ENCODE data around the gene PPDPF. TPM values are rescaled to one million over a fixed set of nuclear protein-coding genes. Genes with fewer than 3 reads are reported as not detected.

PPDPF gene
- total RNA-seq, 1 experiment from 2014 or later, result 634 TPM

DNA sequence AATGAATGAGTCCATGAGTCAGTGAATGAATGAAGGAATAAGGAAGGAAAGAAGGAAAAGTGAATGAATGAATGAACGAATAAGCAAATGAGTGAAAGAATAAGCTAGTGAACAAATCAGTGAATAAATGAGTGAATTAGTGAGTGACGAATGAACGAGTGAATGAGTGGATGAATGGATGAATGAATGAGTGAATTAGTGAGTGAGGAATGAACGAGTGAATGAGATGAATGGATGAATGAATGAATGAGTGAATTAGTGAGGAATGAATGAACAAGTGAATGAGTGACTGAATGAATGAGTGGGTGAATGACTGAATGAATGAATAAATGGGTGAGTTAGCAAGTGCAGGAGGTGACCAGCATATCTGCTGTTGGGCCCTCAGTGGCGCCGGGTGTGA lies 23.2 kb downstream of the PPDPF start:
- no peak overlapping the region for H3K27ac Mint-ChIP-seq (ENCODE audit: unreplicated experiment)
- H3K4me1 Mint-ChIP-seq (ENCODE audit: low read depth, unreplicated experiment), result peaks cover 22% of the 10 kb centered on the region
- BruUV-seq (replicated peaks), result no TSS peak
- Histone ChIP-seq H3K36me3 (ENCODE audit: control insufficient read depth, insufficient read depth, low read length) (no peaks in the 10 kb centered on the region), H3K27me3 (replicated peaks; ENCODE audit: control insufficient read depth, insufficient read depth, low read length) (no peaks in the 10 kb centered on the region), H3K4me3 (ENCODE audit: low read depth, low read length) (no peak overlapping the region), H3K9me3 (no peaks in the 10 kb centered on the region), H3K4me1 (peaks cover 28% of the 10 kb centered on the region)
- CTCF ChIA-PET, result no interaction called here
- POLR2A ChIA-PET, result interaction anchor here (0.9 kb wide), 1 partner anchor 30 kb away, joined by 6 read pairs; the partner anchor contains the start of gene HELZ2
- H3K27me3 Mint-ChIP-seq (ENCODE audit: insufficient read depth, unreplicated experiment), result no peaks in the 10 kb centered on the region
- TF ChIP-seq, protein P1, sequence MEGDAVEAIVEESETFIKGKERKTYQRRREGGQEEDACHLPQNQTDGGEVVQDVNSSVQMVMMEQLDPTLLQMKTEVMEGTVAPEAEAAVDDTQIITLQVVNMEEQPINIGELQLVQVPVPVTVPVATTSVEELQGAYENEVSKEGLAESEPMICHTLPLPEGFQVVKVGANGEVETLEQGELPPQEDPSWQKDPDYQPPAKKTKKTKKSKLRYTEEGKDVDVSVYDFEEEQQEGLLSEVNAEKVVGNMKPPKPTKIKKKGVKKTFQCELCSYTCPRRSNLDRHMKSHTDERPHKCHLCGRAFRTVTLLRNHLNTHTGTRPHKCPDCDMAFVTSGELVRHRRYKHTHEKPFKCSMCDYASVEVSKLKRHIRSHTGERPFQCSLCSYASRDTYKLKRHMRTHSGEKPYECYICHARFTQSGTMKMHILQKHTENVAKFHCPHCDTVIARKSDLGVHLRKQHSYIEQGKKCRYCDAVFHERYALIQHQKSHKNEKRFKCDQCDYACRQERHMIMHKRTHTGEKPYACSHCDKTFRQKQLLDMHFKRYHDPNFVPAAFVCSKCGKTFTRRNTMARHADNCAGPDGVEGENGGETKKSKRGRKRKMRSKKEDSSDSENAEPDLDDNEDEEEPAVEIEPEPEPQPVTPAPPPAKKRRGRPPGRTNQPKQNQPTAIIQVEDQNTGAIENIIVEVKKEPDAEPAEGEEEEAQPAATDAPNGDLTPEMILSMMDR (IDR thresholded peaks at IDR 0.05; ENCODE audit: insufficient read depth in 1 of 2, low read depth in 1 of 2, low read length in 1 of 2, severe bottlenecking in 1 of 2, unreplicated experiment in 1 of 2), result no peak
- H3K4me3 Mint-ChIP-seq (ENCODE audit: unreplicated experiment), result no peak overlapping the region
- DNase-seq, result no peak
- H3K36me3 Mint-ChIP-seq (ENCODE audit: insufficient read depth, unreplicated experiment), result no peaks in the 10 kb centered on the region
- intact Hi-C loops (cut with micrococcal nuclease; ENCODE audit: unreplicated experiment), result no loop called here
- H3K9me3 Mint-ChIP-seq (ENCODE audit: unreplicated experiment), result no peaks in the 10 kb centered on the region

GRCh38 chr20:63544241-63544957 lies 23.8 kb downstream of the PPDPF start:
- Mint-ChIP-seq H3K4me1 (ENCODE audit: low read depth, unreplicated experiment) (peaks cover 22% of the 10 kb centered on the region), H3K27me3 (ENCODE audit: insufficient read depth, unreplicated experiment) (no peaks in the 10 kb centered on the region), H3K4me3 (ENCODE audit: unreplicated experiment) (no peak overlapping the region), H3K36me3 (ENCODE audit: insufficient read depth, unreplicated experiment) (no peaks in the 10 kb centered on the region), H3K27ac (ENCODE audit: unreplicated experiment) (no peak overlapping the region), H3K9me3 (ENCODE audit: unreplicated experiment) (no peaks in the 10 kb centered on the region)
- BruUV-seq (replicated peaks), result no TSS peak
- no peaks in the 10 kb centered on the region for H3K27me3 ChIP-seq (replicated peaks; ENCODE audit: control insufficient read depth, insufficient read depth, low read length)
- ChIA-PET CTCF (no interaction called here), POLR2A (interaction anchor here (0.9 kb wide), 1 partner anchor 30 kb away, joined by 6 read pairs; the partner anchor contains the start of gene HELZ2)
- DNase-seq, result no peak
- TF ChIP-seq, protein P1 (IDR thresholded peaks at IDR 0.05; ENCODE audit: insufficient read depth in 1 of 2, low read depth in 1 of 2, low read length in 1 of 2, severe bottlenecking in 1 of 2, unreplicated experiment in 1 of 2), result no peak
- no peaks in the 10 kb centered on the region for H3K36me3 ChIP-seq (ENCODE audit: control insufficient read depth, insufficient read depth, low read length)
- no peak overlapping the region for H3K4me3 ChIP-seq (ENCODE audit: low read depth, low read length)
- peaks cover 28% of the 10 kb centered on the region for H3K4me1 ChIP-seq
- H3K9me3 ChIP-seq, result no peaks in the 10 kb centered on the region
- intact Hi-C loops (cut with micrococcal nuclease; ENCODE audit: unreplicated experiment), result no loop called here

GRCh38 chr20:63544958-63545516 lies 24.5 kb downstream of the PPDPF start:
- H3K27me3 Mint-ChIP-seq (ENCODE audit: insufficient read depth, unreplicated experiment), result no peaks in the 10 kb centered on the region
- peak; percentile 65 to 94 for DNase-seq
- Histone ChIP-seq H3K27me3 (replicated peaks; ENCODE audit: control insufficient read depth, insufficient read depth, low read length) (no peaks in the 10 kb centered on the region), H3K9me3 (no peaks in the 10 kb centered on the region), H3K4me3 (ENCODE audit: low read depth, low read length) (no peak overlapping the region), H3K4me1 (peaks cover 28% of the 10 kb centered on the region), H3K36me3 (ENCODE audit: control insufficient read depth, insufficient read depth, low read length) (no peaks in the 10 kb centered on the region)
- no TSS peak for BruUV-seq (replicated peaks)
- intact Hi-C loops (cut with micrococcal nuclease; ENCODE audit: unreplicated experiment), result no loop called here
- ChIA-PET POLR2A (interaction anchor here (0.5 kb wide), 1 partner anchor 229 kb away, joined by 7 read pairs; no protein-coding TSS in a partner anchor), CTCF (interaction anchor here (1.3 to 1.5 kb wide), 3 partner anchors 25 to 97 kb away, joined by 4 read pairs; partner anchors contain the start of genes HELZ2 and PPDPF)
- peaks cover 22% of the 10 kb centered on the region for H3K4me1 Mint-ChIP-seq (ENCODE audit: low read depth, unreplicated experiment)
- peak overlapping the region; percentile 31 for H3K27ac Mint-ChIP-seq (ENCODE audit: unreplicated experiment)
- H3K9me3 Mint-ChIP-seq (ENCODE audit: unreplicated experiment), result no peaks in the 10 kb centered on the region
- TF ChIP-seq, protein P1 (IDR thresholded peaks at IDR 0.05; ENCODE audit: insufficient read depth in 1 of 2, low read depth in 1 of 2, low read length in 1 of 2, severe bottlenecking in 1 of 2, unreplicated experiment in 1 of 2), result no peak
- H3K36me3 Mint-ChIP-seq (ENCODE audit: insufficient read depth, unreplicated experiment), result no peaks in the 10 kb centered on the region
- H3K4me3 Mint-ChIP-seq (ENCODE audit: unreplicated experiment), result no peak overlapping the region
